Measurements from ENCODE around the gene TMCO1. TPM values are rescaled to one million over a fixed set of nuclear protein-coding genes. Genes with fewer than 3 reads are reported as not detected.

TMCO1 gene
- total RNA-seq, 1 experiment from 2014 or later, result 70.1 TPM

DNA sequence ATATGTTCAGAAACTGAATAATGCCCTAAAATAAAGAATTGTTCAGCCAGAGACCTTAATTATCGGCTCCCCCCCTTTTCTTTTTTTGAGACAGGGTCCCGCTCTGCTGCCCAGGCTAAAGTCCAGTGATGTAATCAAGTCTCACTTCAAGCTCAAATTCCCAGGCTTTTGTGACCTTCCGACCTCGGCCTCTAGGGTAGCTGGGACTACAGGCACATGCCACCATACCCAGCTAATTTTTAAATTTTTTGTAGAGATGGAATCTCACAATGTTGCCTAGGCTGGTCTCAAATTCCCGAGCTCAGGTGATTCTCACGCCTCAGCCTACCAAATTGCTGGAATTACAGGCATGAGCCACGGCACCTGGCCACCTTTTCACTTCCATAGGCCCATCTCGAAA, 26.5 kb downstream of the TMCO1 start:
- H3K27ac ChIP-seq (ENCODE audit: insufficient read length, low read depth, low read length), result no peak overlapping the region
- H3K79me1 ChIP-seq (ENCODE audit: insufficient read depth, low read depth, low read length, poor library complexity, severe bottlenecking), result no peaks in the 10 kb centered on the region
- H2BK20ac ChIP-seq (ENCODE audit: low read depth, low read length, poor library complexity, severe bottlenecking), result no peak overlapping the region
- no peak overlapping the region for H3K23ac ChIP-seq (ENCODE audit: insufficient read length, low read depth, low read length)
- H3K27ac Mint-ChIP-seq, result no peak overlapping the region
- H3K4ac ChIP-seq (ENCODE audit: low read depth, low read length), result no peak overlapping the region
- no peak overlapping the region for H3T11ph ChIP-seq (ENCODE audit: low read length)
- H2BK12ac ChIP-seq (ENCODE audit: insufficient read length, low read depth, low read length), result no peak overlapping the region
- no peak overlapping the region for H3K56ac ChIP-seq (ENCODE audit: insufficient read length, low read depth, low read length)
- DNase-seq, result no peak
- H4K20me1 ChIP-seq (ENCODE audit: control insufficient read depth, insufficient read depth, insufficient read length), result no peaks in the 10 kb centered on the region
- no peak overlapping the region for H3K4me3 Mint-ChIP-seq
- H2BK15ac ChIP-seq (ENCODE audit: low read depth, low read length), result no peak overlapping the region
- no peaks in the 10 kb centered on the region for H3K27me3 Mint-ChIP-seq (ENCODE audit: low read depth)
- peaks cover 8 to 43% (median 33%) of the 10 kb centered on the region in 3 experiments; a peak in 6 of 7 replicates for H3K36me3 Mint-ChIP-seq (ENCODE audit: insufficient read depth in 1 of 3, low read depth in 3 of 3)
- H3K9me3 Mint-ChIP-seq, result no peaks in the 10 kb centered on the region
- peaks cover 0 to 7% of the 10 kb centered on the region in 2 experiments; a peak in 2 of 4 replicates for H3K4me1 Mint-ChIP-seq
- no peak overlapping the region for H4K5ac ChIP-seq (ENCODE audit: insufficient read length, low read depth, low read length)
- no peaks in the 10 kb centered on the region for H3K23me2 ChIP-seq (ENCODE audit: insufficient read length, low read depth, low read length, poor library complexity, severe bottlenecking)
- no peaks in the 10 kb centered on the region for H3K27me3 ChIP-seq (ENCODE audit: insufficient read depth, low read length)
- no peaks in the 10 kb centered on the region for H3K9me3 ChIP-seq (ENCODE audit: control insufficient read depth, low read depth, low read length)
- no peak overlapping the region for H3K18ac ChIP-seq (ENCODE audit: insufficient read length, low read depth, low read length)
- no peak overlapping the region for H3K14ac ChIP-seq (ENCODE audit: insufficient read depth, low read length)
- no peak overlapping the region for H2BK5ac ChIP-seq (ENCODE audit: insufficient read length, low read length)
- H2BK120ac ChIP-seq (ENCODE audit: low read depth, low read length, poor library complexity, severe bottlenecking), result no peak overlapping the region
- no peaks in the 10 kb centered on the region for H3K79me2 ChIP-seq (ENCODE audit: insufficient read depth, low read length)
- TF ChIP-seq, protein P1, sequence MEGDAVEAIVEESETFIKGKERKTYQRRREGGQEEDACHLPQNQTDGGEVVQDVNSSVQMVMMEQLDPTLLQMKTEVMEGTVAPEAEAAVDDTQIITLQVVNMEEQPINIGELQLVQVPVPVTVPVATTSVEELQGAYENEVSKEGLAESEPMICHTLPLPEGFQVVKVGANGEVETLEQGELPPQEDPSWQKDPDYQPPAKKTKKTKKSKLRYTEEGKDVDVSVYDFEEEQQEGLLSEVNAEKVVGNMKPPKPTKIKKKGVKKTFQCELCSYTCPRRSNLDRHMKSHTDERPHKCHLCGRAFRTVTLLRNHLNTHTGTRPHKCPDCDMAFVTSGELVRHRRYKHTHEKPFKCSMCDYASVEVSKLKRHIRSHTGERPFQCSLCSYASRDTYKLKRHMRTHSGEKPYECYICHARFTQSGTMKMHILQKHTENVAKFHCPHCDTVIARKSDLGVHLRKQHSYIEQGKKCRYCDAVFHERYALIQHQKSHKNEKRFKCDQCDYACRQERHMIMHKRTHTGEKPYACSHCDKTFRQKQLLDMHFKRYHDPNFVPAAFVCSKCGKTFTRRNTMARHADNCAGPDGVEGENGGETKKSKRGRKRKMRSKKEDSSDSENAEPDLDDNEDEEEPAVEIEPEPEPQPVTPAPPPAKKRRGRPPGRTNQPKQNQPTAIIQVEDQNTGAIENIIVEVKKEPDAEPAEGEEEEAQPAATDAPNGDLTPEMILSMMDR (conservative IDR thresholded peaks at IDR 0.05), result no peak
- H3K9ac ChIP-seq (ENCODE audit: extremely low read depth, insufficient read length, low read length), result no peak overlapping the region
- no peak overlapping the region for H2AFZ ChIP-seq (ENCODE audit: low read length)
- no peak overlapping the region for H2AK5ac ChIP-seq (ENCODE audit: insufficient read length, low read length)
- 0 out of 2 replicates have a peak, but pooled peaks cover 2% of the 10 kb centered on the region for H3K4me1 ChIP-seq (ENCODE audit: insufficient read depth, low read length)
- H4K8ac ChIP-seq (replicated peaks; ENCODE audit: insufficient read length, low read depth, low read length), result no peak overlapping the region
- no peak overlapping the region for H3K4me2 ChIP-seq (ENCODE audit: insufficient read depth, insufficient read length, low read length)
- WGBS (ENCODE audit: extremely low coverage, insufficient read length, low lambda C conversion rate), result no CpG with 5 or more reads among the region's 8 CpGs
- H4K91ac ChIP-seq (ENCODE audit: insufficient read length, low read depth, low read length), result no peak overlapping the region
